ENCODE data around the gene PALMD. TPM values are rescaled to one million over a fixed set of nuclear protein-coding genes. Genes with fewer than 3 reads are reported as not detected.

Gene PALMD
- total RNA-seq, 4 donors from 2014 or later = 64.5 to 105 (median 72.0) TPM

- H3K9me3 ChIP-seq = peaks cover 0 to 3% (median 0%) of the 10 kb centered on the region in 4 donors
- H3K4me3 ChIP-seq = no peak overlapping the region
- WGBS, 2 donors = 89 to 92% methylated on average over 2 of the region's 2 CpGs
Observed at GRCh38 chr1:99606306-99606705, 39.6 kb upstream of the PALMD start.

DNA sequence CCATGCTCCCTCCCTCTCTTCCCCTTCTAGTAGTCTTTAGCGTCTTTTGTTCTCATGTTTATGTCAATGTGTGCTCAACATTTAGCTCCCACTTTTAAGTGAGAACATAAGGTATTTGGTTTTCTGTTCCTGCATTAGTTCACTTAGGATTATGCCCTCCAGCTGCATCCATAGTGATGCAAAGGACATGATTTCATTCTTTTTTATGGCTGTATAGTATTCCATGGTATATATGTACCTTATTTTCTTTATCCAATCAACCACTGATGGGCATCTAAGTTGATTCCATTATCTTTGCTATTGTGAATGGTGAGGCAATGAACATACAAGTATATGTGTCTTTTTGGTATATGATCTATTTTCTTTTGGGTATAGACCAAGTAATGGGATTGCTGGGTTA lies 38.3 kb upstream of the PALMD start:
- no peak overlapping the region for H3K4me3 ChIP-seq
- no peaks in the 10 kb centered on the region for H3K27me3 ChIP-seq
- WGBS, 2 donors = 97 to 100% methylated on average over 1 of the region's 1 CpG
- no peak overlapping the region for H3K27ac ChIP-seq
- no peak for DNase-seq (ENCODE audit: low spot score in 2 of 2)
- H3K9me3 ChIP-seq = peaks cover 0 to 3% (median 0%) of the 10 kb centered on the region in 4 donors
- TF ChIP-seq EP300 (IDR thresholded peaks at IDR 0.05) = no peak
- no peak for TF ChIP-seq CTCF (IDR thresholded peaks at IDR 0.05)
- no peak for TF ChIP-seq POLR2A (IDR thresholded peaks at IDR 0.05)
- no peaks in the 10 kb centered on the region for H3K36me3 ChIP-seq
- H3K4me1 ChIP-seq = peaks cover 0 to 6% (median 0%) of the 10 kb centered on the region in 4 donors

More at GRCh38 chr1:99606306-99606705, 39.6 kb upstream of the PALMD start:
- DNase-seq (ENCODE audit: low spot score in 2 of 2) = no peak
- no peak overlapping the region for H3K27ac ChIP-seq
- no peaks in the 10 kb centered on the region for H3K36me3 ChIP-seq
- H3K4me1 ChIP-seq = peaks cover 0 to under 1% (median 0%) of the 10 kb centered on the region in 4 donors
- no peaks in the 10 kb centered on the region for H3K27me3 ChIP-seq
- no peak for TF ChIP-seq EP300 (IDR thresholded peaks at IDR 0.05)
- no peak for TF ChIP-seq POLR2A (IDR thresholded peaks at IDR 0.05)
- no peak for TF ChIP-seq CTCF (IDR thresholded peaks at IDR 0.05)

GRCh38 chr1:99608058-99608457 lies 37.9 kb upstream of the PALMD start:
- Histone ChIP-seq H3K9me3 (peaks cover 0 to 3% (median 0%) of the 10 kb centered on the region in 4 donors), H3K27me3 (no peaks in the 10 kb centered on the region), H3K36me3 (no peaks in the 10 kb centered on the region), H3K4me3 (no peak overlapping the region), H3K27ac (no peak overlapping the region), H3K4me1 (peaks cover 0 to 6% (median 0%) of the 10 kb centered on the region in 4 donors)
- WGBS, 2 donors = 93 to 96% methylated on average over 2 of the region's 2 CpGs
- no peak for TF ChIP-seq CTCF (IDR thresholded peaks at IDR 0.05)
- no peak for DNase-seq (ENCODE audit: low spot score in 2 of 2)

DNA sequence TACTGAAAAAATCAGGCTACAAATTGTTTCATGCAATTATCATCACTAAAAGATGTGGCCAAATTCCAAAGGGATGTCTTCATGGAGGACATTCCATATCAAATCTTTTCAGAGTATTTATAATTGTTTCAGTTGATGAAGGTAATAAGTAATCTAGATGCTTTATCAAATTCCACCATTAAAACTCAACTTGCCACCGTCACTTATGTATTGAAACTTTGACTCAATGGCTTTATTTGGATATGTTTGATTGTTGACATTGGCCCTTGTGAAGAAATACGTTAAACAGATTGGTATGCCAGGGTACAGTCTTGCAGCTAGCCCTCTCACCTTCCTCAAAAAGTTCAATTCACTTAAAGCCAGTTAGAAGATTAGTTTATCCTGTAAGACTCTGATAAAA lies 32.2 kb upstream of the PALMD start:
- no peaks in the 10 kb centered on the region for H3K36me3 ChIP-seq
- TF ChIP-seq CTCF (IDR thresholded peaks at IDR 0.05) (no peak), EP300 (IDR thresholded peaks at IDR 0.05) (no peak), POLR2A (IDR thresholded peaks at IDR 0.05) (no peak)
- H3K4me1 ChIP-seq = peaks cover 0 to 6% (median 0%) of the 10 kb centered on the region in 4 donors
- H3K27ac ChIP-seq = no peak overlapping the region
- no peaks in the 10 kb centered on the region for H3K9me3 ChIP-seq
- H3K27me3 ChIP-seq = no peaks in the 10 kb centered on the region
- 82 to 86% methylated on average over 2 of the region's 2 CpGs for WGBS, 2 donors
- H3K4me3 ChIP-seq = no peak overlapping the region
- no peak for DNase-seq (ENCODE audit: low spot score in 2 of 2)

- H3K27ac ChIP-seq = no peak overlapping the region
- no peak for DNase-seq (ENCODE audit: low spot score in 2 of 2)
- no peak overlapping the region for H3K4me3 ChIP-seq
- TF ChIP-seq POLR2A (IDR thresholded peaks at IDR 0.05) (no peak), EP300 (IDR thresholded peaks at IDR 0.05) (no peak), CTCF (IDR thresholded peaks at IDR 0.05) (no peak)
- H3K9me3 ChIP-seq = no peaks in the 10 kb centered on the region
- no peaks in the 10 kb centered on the region for H3K36me3 ChIP-seq
- peaks cover 0 to 6% (median 0%) of the 10 kb centered on the region in 4 donors for H3K4me1 ChIP-seq
- no peaks in the 10 kb centered on the region for H3K27me3 ChIP-seq
Observed at GRCh38 chr1:99614728-99615127, 31.2 kb upstream of the PALMD start.
